HG02970 (cell line): ENCODE measurements around the gene ZFY.

Source experiments
- ATAC-seq: cut with Tn5 transposase; IDR thresholded peaks from one replicate; pipeline ENCODE4 v1.9.1; 2021; ENCODE audit warnings: mild to moderate bottlenecking, moderate library complexity, moderate number of reproducible peaks; ENCODE audit not compliant: unreplicated experiment, low FRiP score

ZFY gene

GRCh38 chrY:2934861-2935715 lies at the start of gene ZFY:
TSS of gene ZFY (plus strand) at chrY:2935381. CDS start at chrY:2953937, 18,556 bp downstream.
- no peak for ATAC-seq

DNA sequence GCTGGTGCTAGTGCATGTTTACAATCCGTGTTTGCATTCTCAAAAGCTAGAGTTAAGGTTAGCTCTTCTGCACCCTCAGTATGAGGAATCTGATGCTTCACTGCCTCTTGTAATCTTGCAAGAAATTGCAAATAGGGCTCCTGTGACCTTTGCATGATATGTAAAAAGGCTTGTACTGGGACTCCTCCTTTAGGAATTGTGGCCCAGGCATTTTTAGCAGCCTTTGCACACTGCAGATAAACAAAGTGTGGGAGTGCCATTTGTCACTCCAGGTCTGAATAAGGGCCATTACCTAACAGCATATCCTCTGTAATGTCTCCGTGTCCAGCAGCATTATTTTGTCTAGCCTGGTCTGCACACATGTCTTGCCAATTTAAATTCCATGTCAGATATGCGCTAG lies 49.3 kb upstream of the ZFY start:
- ATAC-seq, result no peak

GRCh38 chrY:2887386-2887785 lies 47.8 kb upstream of the ZFY start:
- no peak for ATAC-seq

GRCh38 chrY:2887955-2888354 lies 47.2 kb upstream of the ZFY start:
- no peak for ATAC-seq

GRCh38 chrY:2893471-2893870 lies 41.7 kb upstream of the ZFY start:
- ATAC-seq, result no peak

DNA sequence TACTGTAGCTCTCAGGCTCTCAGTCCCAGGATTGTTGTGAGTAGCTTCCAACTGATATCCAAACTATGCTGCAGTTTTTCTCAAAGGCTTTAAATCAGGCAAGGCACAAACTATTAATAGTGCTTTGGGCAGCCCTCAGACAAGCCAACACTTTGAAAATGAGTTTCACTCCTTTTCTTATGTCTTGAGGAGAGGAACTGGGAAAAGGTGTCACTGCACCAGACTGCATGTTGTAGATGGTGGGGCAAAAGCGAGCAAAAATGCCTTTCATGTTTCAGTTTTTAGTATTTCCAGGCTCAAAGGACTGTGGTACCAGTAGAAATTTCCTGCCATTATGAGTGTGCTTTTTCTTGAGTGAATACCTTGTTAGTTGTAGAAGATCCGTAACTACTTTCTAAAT lies 39.1 kb upstream of the ZFY start:
- no peak for ATAC-seq

DNA sequence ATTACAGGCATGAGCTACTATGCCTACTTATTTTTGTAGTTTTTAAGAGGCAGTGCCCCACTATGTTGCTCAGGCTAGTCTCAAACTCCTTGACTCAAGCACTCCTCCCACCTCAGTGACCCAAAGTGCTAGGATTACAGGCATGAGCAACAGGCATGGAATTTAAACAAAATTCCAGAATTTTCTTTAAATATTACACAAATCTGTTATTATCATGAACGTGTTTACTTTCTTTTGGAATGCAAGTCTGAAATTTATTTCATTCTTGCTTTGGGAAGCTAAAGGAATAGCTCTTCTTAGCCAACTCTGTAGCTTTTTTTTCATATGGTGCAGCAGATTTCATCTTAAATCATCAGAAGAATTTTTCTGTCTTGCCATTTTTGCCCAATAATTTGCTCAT lies 27.8 kb upstream of the ZFY start:
- ATAC-seq, result no peak

DNA sequence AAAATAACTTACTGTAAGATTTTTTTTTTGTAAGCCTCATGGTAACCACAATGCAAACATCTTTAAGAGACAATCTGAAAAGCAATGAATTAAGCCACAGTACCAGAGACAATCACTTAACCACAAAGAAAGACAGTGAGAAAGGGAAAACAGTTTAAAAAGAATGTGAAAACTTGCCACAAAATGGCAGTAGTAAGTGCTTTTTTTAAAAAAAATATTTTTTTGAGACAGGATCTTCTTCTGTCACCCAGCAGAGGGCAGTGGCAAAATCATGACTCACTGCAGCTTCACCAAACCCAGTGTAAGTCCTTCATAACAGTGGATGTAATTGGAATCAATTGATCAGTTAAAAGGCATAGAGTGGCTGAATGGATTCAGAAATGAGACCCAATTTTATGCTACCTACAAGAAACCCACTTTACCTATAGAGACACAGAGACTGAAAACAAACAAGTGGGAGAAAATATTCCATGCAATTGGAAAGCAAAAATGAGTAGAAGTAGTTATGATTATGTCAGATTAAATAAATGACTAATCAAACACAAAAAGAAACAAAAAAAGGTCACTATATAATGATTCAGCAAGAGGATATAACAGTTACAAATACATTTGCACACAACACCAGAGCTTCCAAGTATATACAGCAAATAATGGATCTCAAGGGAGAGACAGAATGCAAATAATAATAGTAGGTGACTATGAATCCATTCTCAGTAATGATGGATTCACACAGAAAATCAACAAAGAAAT lies 21.9 kb upstream of the ZFY start:
- no peak for ATAC-seq

- ATAC-seq, result no peak
These were observed 1.1 kb upstream of the ZFY start for GRCh38 chrY:2934078-2934477.

GRCh38 chrY:2935716-2936435 lies 695 bp downstream of the ZFY start:
- no peak for ATAC-seq

DNA sequence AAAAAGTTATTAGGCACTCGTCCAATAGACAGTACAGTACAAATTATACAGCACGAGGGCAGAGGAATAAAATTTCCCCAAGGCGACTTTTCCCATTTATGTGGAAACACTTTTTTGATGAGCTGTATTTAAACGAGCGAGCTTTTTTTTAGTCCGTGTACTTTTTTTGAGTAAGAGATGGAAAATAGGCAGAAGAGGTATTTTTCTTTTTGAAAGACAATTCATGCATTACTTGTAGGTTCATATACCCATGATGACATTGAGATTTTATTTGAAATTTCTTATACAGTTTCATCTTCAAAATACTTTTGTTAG lies 1.2 kb downstream of the ZFY start:
- ATAC-seq, result no peak

DNA sequence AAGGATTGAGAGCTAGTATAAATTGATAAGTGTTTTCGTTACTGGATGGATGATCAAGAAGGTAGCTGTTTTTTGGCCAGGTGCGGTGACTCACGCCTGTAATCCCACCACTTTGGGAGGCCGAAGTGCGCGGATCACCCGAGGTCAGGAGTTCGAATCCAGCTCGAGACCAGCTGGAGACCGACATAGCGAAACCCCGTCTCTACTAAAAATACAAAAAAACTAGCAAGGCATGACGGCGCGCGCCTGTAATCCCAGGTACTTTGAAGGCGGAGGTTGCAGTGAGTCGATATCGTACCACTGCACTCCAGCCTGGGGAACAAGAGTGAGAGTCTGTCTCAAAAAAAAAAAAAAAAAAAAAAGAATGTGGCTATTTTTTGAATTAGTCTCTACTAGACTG lies 2.0 kb downstream of the ZFY start:
- ATAC-seq, result no peak

GRCh38 chrY:2949590-2950252 lies 14.5 kb downstream of the ZFY start:
- no peak for ATAC-seq

GRCh38 chrY:2950655-2951054 lies 15.5 kb downstream of the ZFY start:
- ATAC-seq, result no peak

- no peak for ATAC-seq
These were observed 17.7 kb downstream of the ZFY start for GRCh38 chrY:2952912-2953311.

DNA sequence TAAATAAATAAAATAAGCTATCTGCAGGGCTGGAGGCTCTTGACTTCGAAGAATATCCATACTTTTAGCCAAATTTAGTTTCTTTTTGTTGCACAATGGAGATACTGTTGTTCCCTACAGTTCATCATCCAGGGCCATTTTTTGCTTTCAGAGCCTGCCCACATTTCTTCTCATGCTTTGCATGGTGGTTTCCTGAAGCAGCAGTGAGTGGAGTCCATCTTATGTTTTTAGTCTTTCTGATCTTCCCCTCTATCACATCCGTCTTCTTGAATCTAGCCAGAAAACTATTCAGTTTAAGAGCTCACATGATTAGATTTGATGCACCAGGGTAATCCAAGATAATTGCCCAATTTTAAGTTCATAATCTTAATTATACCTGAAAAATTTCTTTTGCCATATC lies 19.6 kb downstream of the ZFY start:
- ATAC-seq, result no peak

- no peak for ATAC-seq
These were observed 20.4 kb downstream of the ZFY start for GRCh38 chrY:2955561-2955960.

DNA sequence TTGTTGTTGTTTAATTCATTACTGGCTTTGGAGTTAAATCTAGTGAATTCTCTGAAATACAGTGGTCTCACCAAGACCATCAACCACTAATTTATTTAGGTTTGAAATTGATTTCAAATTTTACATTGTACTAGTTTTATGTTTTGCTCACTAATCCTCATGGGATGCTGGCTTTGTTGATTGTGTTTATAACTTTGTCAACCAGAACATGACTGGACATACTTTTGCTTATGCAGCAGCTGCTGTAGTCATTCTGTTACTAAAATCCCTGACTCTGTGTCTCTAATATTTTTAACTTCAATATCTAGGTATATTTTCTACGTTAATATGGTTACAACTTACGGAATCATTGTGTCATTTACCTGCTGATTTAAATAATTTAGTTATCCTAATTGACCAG lies 26.9 kb downstream of the ZFY start:
- no peak for ATAC-seq

DNA sequence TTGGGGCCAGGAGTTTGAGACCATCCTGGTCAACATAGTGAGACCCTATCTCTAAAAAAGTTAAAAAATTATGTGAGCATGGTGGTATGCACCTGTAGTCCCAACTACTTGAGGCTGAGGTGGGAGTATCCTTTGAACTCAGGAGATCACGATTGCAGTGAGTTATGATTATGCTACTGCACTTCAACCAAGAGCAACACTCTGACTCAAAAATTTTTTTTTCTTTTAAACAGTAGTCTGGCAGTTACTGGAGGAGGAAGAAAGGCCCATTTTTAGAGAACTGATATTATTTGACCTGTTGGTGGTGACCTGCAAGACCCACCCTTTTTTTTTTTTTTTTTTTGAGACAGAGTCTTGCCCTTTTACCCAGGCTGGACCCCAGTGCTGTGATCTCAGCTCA lies 29.6 kb downstream of the ZFY start:
- ATAC-seq, result no peak

GRCh38 chrY:2965629-2966028 lies 30.4 kb downstream of the ZFY start:
- ATAC-seq, result no peak

DNA sequence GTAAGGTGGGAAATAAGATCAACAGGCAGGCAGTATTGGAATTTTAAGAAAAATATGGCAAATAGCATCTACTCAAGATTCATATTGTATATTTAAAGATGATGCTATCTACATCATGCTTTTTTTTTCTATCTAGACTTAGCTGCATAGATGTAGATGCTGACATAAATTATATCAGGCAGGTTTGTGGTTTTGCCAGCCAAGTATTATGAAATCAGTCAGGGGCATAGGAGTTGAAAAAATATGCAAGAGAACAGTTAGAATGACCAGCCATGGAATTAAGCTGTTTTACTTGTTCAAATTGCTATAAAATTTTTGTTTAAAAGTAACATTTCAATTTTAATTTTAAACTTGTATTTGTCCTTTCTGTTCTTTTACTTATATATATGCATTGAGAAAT lies 34.4 kb downstream of the ZFY start:
- ATAC-seq, result no peak
